GM21529 (cell line): ENCODE measurements around the gene NEK7.
"Not testable (repeated sequence)": the region's sequence is repeated elsewhere in the genome, so short reads cannot be mapped to it uniquely, and the experiment has no call there.

Experiments used
- ATAC-seq: cut with Tn5 transposase; IDR thresholded peaks from one replicate; pipeline ENCODE4 v1.9.1; 2021; ENCODE audit not compliant: unreplicated experiment

The NEK7 gene

GRCh38 chr1:198278943-198279342, 122.1 kb downstream of the NEK7 start:
- no peak for ATAC-seq

GRCh38 chr1:198280080-198280479, 123.3 kb downstream of the NEK7 start:
- no peak for ATAC-seq

GRCh38 chr1:198281911-198282310, 125.1 kb downstream of the NEK7 start:
- no peak for ATAC-seq

GRCh38 chr1:198283222-198283621, 126.4 kb downstream of the NEK7 start:
- no peak for ATAC-seq

GRCh38 chr1:198287916-198288315, 131.1 kb downstream of the NEK7 start:
- no peak for ATAC-seq

GRCh38 chr1:198290089-198290683, 133.4 kb downstream of the NEK7 start:
- ATAC-seq: no peak

- ATAC-seq: no peak
These were observed 134.2 kb downstream of the NEK7 start for GRCh38 chr1:198291036-198291435.

- ATAC-seq: no peak
These were observed 135.1 kb downstream of the NEK7 start for GRCh38 chr1:198291924-198292323.

- ATAC-seq: no peak
These were observed 138.4 kb downstream of the NEK7 start for GRCh38 chr1:198295225-198295624.

GRCh38 chr1:198295971-198296370, 139.2 kb downstream of the NEK7 start:
- no peak for ATAC-seq

GRCh38 chr1:198297281-198297680, 140.5 kb downstream of the NEK7 start:
- ATAC-seq: no peak

- ATAC-seq: no peak
These were observed 141.8 kb downstream of the NEK7 start for GRCh38 chr1:198298640-198299039.

- no peak for ATAC-seq
These were observed 143.7 kb downstream of the NEK7 start for GRCh38 chr1:198300451-198300850.

GRCh38 chr1:198304431-198304830, 147.6 kb downstream of the NEK7 start:
- no peak for ATAC-seq

GRCh38 chr1:198314817-198315216, 158.0 kb downstream of the NEK7 start:
- not testable (repeated sequence) for ATAC-seq

- not testable (repeated sequence) for ATAC-seq
These were observed 158.5 kb downstream of the NEK7 start for GRCh38 chr1:198315331-198315730.

- no peak for ATAC-seq
These were observed 159.8 kb downstream of the NEK7 start for GRCh38 chr1:198316546-198317100.

- peak; percentile 84 for ATAC-seq
These were observed 161.3 kb downstream of the NEK7 start for GRCh38 chr1:198318085-198318484.

GRCh38 chr1:198320759-198321158, 164.0 kb downstream of the NEK7 start:
- ATAC-seq: no peak

GRCh38 chr1:198326232-198326631, 169.4 kb downstream of the NEK7 start:
- ATAC-seq: no peak

GRCh38 chr1:198326915-198327314, 170.1 kb downstream of the NEK7 start:
- no peak for ATAC-seq

GRCh38 chr1:198328458-198329032, 171.7 kb downstream of the NEK7 start:
- no peak for ATAC-seq
